AG04450 (cell line): Measurements from ENCODE around the gene DEFB114. TPM values are rescaled to one million over a fixed set of nuclear protein-coding genes. Genes with fewer than 3 reads are reported as not detected.

ENCODE experiments used
- CTCF ChIA-PET: fragments of 300-600, 350-600 bp; formaldehyde crosslinking; extraction: SDS; loops from one replicate; lab custom pipeline; 2022; ENCODE audit warnings: antibody characterized with exemption, inconsistent platforms; lab: Charles Lee
- POLR2A ChIA-PET: fragments of 350-600 bp; formaldehyde crosslinking; extraction: SDS; loops from one replicate; lab custom pipeline; 2021; ENCODE audit warnings: antibody characterized with exemption, inconsistent platforms; lab: Yijun Ruan, JAX
- DNase-seq: peaks from one replicate; pipeline ENCODE4 v3.0.0-alpha.2; 2011; ENCODE audit warnings: low read depth, low spot score
- H3K27ac ChIP-seq: one replicate; pipeline ENCODE4 v1.5.1; 2012; ENCODE audit warnings: low read depth, low read length, control low read depth
- H3K27me3 ChIP-seq: one replicate; pipeline ENCODE4 v1.6.0; 2012; ENCODE audit warnings: low read length; ENCODE audit not compliant: control insufficient read depth, insufficient read depth
- H3K4me3 ChIP-seq: 2 replicates; pipeline ENCODE4 v1.5.1; 2011; ENCODE audit warnings: mild to moderate bottlenecking, low read depth, low read length, control low read depth
- H3K9me3 ChIP-seq: 2 replicates; pipeline ENCODE4 v1.5.1; 2012; ENCODE audit warnings: low read length; ENCODE audit not compliant: control insufficient read depth, insufficient read depth
- CTCF ChIP-seq: IDR thresholded peaks from 2 replicates; pipeline ENCODE4 v1.5.1; 2011; ENCODE audit warnings: low read depth, low read length, control low read depth, inconsistent platforms
- polyA minus RNA-seq: library from RNA; depleted of rRNA, polyadenylated mRNA; stranded (reverse); fragments of >200 nt; gene quantifications from 2 replicates; pipeline ENCODE4 v1.2.3, GENCODE V29; 2011; rRNA and poly(A)+ RNA removed
- polyA plus RNA-seq: library from polyadenylated mRNA; depleted of rRNA; stranded (reverse); fragments of >200 nt; gene quantifications from 2 replicates; pipeline ENCODE4 v1.2.3, GENCODE V29; 2011; rRNA removed

DEFB114 gene, protein sequence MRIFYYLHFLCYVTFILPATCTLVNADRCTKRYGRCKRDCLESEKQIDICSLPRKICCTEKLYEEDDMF
- polyA plus RNA-seq: not detected in 2 replicates
- polyA minus RNA-seq: not detected in 2 replicates

DNA sequence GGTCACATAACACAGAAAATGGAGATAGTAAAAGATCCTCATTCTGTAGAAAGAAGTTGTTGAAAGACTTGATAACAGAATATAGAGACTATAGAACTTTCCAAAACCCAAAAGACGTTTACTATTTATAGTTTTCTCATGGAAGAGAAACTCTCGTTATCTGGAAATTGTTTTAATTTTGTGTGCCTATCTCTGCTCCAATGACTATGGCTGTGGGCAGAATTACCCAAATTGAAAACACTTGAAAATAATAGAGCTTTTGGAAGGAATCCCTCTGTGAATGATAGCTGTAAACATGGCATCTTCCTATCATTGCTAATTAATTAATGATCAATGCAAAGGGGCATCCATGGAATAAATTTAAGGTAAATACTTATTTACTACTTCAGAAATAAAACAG, at the start of gene DEFB114:
Gene DEFB114 (minus strand): TSS at position 101 of the 400 bp plus-strand sequence. CDS start 59 bp downstream, at position 42.
- Histone ChIP-seq H3K4me3 (no peak within 1 kb of the TSS), H3K27ac (no peak within 1 kb of the TSS), H3K9me3 (no peaks in the 10 kb centered on the region), H3K27me3 (no peaks in the 10 kb centered on the region)
- TF ChIP-seq CTCF: no peak
- ChIA-PET CTCF (no interaction called here), POLR2A (no interaction called here)
- DNase-seq: no peak

DNA sequence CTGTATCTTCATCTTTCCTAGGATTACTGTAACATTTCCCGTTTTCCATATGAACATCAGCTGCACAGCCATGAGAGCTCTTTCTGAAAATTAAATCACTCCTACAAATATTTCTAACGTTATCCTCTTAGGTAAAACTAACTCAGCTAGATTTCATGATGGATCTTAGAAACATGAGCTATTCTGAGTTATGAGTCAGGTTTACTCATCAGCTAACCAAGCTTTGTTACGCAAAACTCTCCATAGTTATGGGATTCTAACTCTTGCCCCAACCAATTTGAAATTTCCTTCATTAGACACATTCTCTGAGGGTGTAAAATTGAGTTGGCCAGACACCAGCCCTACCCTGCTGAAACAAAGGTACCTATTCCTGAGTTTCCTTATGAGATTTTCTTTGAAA, 43.9 kb upstream of the DEFB114 start:
- no peak for DNase-seq
- CTCF ChIA-PET: no interaction called here

GRCh38 chr6:50003139-50003538, 39.2 kb upstream of the DEFB114 start:
- POLR2A ChIA-PET: no interaction called here
- Histone ChIP-seq H3K27me3 (no peaks in the 10 kb centered on the region), H3K9me3 (no peaks in the 10 kb centered on the region), H3K27ac (no peak overlapping the region), H3K4me3 (no peak overlapping the region)
- DNase-seq: no peak
- CTCF ChIA-PET: no interaction called here
- TF ChIP-seq CTCF: no peak

More for the DNA sequence above, 43.9 kb upstream of the DEFB114 start:
- no peak overlapping the region for H3K27ac ChIP-seq
- H3K9me3 ChIP-seq: no peaks in the 10 kb centered on the region
- H3K4me3 ChIP-seq: no peak overlapping the region
- TF ChIP-seq CTCF: no peak
- H3K27me3 ChIP-seq: no peaks in the 10 kb centered on the region
- POLR2A ChIA-PET: no interaction called here

DNA sequence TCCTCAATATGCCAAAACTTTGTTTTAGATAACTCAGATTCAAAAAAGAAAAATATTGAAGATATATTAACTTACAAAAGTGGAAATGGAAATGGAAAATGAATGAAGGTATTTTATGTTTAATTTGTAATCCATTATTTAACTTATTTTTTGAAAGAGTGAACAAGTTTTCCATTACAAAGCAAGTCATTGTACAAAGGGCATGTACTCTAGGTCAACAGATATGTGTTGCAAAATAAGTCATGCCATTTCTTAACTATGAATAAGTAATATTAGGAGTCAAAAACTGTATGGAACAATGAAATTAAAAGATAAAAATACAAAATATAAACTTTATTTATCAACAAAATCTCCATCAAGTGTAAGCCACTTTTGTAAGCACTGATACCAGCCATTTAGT, 31.3 kb upstream of the DEFB114 start:
- Histone ChIP-seq H3K4me3 (no peak overlapping the region), H3K27me3 (no peaks in the 10 kb centered on the region), H3K9me3 (no peaks in the 10 kb centered on the region), H3K27ac (no peak overlapping the region)
- DNase-seq: no peak
- POLR2A ChIA-PET: no interaction called here
- CTCF ChIA-PET: no interaction called here
- no peak for TF ChIP-seq CTCF

DNA sequence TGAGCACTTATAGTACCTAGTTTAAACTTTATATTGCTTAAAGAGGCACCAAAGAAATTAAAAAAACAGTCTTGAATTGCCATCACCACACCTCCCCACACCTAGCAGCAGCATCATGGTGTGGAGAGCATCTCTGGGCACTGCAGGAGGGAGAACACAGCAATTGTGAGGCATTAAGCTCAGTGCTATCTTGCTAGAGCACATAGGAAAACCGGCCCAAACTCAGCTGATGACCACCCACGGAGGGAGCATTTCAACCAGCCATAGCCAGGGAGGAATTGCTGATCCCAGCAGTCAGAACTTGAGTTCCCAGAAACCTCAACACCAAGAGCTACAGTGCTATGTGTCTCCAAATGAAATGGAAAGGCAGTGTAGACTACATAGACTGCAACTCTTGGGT, 24.9 kb upstream of the DEFB114 start:
- Histone ChIP-seq H3K27ac (no peak overlapping the region), H3K9me3 (no peaks in the 10 kb centered on the region), H3K27me3 (no peaks in the 10 kb centered on the region), H3K4me3 (no peak overlapping the region)
- POLR2A ChIA-PET: no interaction called here
- CTCF ChIA-PET: no interaction called here
- DNase-seq: no peak
- TF ChIP-seq CTCF: no peak
